K562 (cell line): ENCODE data around the gene SEC16A. TPM values are rescaled to one million over a fixed set of nuclear protein-coding genes. Genes with fewer than 3 reads are reported as not detected.
A peak's percentile ranks its signal among the peaks of the same experiment; 100 is the strongest.

Experiments
- ATAC-seq: fragments of 200-7000 bp; cut with Tn5 transposase; 3 replicates; pipeline ENCODE4 v1.9.1; 2020; ENCODE audit warnings: moderate library complexity
- BruUV-seq: library from RNA; stranded (reverse); fragments of 400-500 nt; replicated peaks from 2 replicates; lab custom pipeline; 2021; lab: Mats Ljungman, UMichigan
- CTCF ChIA-PET: fragments of 300-600 bp; formaldehyde crosslinking; extraction: SDS; loops from one replicate; lab custom pipeline; 2021; ENCODE audit warnings: low intra/inter-chr PET ratio; lab: Yijun Ruan, JAX
- POLR2A ChIA-PET: fragments of 300-600, 350-650 bp; sonication (Branson Sonifier 250); formaldehyde crosslinking; extraction: SDS; loops from one replicate; lab custom pipeline; 2021; ENCODE audit warnings: antibody characterized with exemption, inconsistent platforms; lab: Yijun Ruan, JAX
- DNase-seq, 4 experiments: peaks; one replicate each; pipeline versions ENCODE4 v3.0.0 to v3.0.0-alpha.2; 2011 to 2018; ENCODE audit warnings: low spot score in 3 of 4, mixed read lengths in 3 of 4; ENCODE audit errors: extremely low read depth in 1 of 4
- FAIRE-seq: peaks from 2 replicates; lab custom pipeline; 2011; peaks lifted over from hg19 to GRCh38; lab: Jason Lieb, UNC
- H2AFZ ChIP-seq: 2 replicates; pipeline ENCODE4 v1.6.0; 2011; ENCODE audit warnings: low read depth, low read length, control low read depth, inconsistent platforms
- H3K27ac ChIP-seq: fragments of 200-600 bp; 3 replicates; pipeline ENCODE4 v1.8.0; 2011; ENCODE audit warnings: low read depth, mild to moderate bottlenecking, control low read depth, inconsistent platforms, low read length, moderate library complexity, mixed read lengths; ENCODE audit errors: extremely low read depth
- H3K27me3 ChIP-seq, 2 experiments: fragments of 300-600 bp in 1 of 2; 2 replicates in 1 of 2; 3 replicates in 1 of 2; pipeline versions ENCODE4 v1.6.0 to v1.8.0; 2011; ENCODE audit warnings: inconsistent platforms in 2 of 2, low read length in 2 of 2, mild to moderate bottlenecking in 1 of 2, mixed read lengths in 1 of 2, moderate library complexity in 1 of 2; ENCODE audit not compliant: control insufficient read depth in 2 of 2, insufficient read depth in 2 of 2
- H3K36me3 ChIP-seq: fragments of 300-600 bp; 3 replicates; pipeline ENCODE4 v1.8.0; 2011; ENCODE audit warnings: mild to moderate bottlenecking, low read length, inconsistent platforms; ENCODE audit not compliant: control insufficient read depth, insufficient read depth
- H3K4me1 ChIP-seq, 2 experiments: fragments of 200-600 bp in 1 of 2; replicated peaks in 1 of 2; 2 replicates in 1 of 2; 3 replicates in 1 of 2; pipeline versions ENCODE4 v1.5.1 to v1.8.0; 2011; ENCODE audit warnings: inconsistent platforms in 2 of 2, low read length in 2 of 2, mild to moderate bottlenecking in 1 of 2, mixed read lengths in 1 of 2, moderate library complexity in 1 of 2; ENCODE audit not compliant: control insufficient read depth in 2 of 2, insufficient read depth in 2 of 2
- H3K4me2 ChIP-seq: 2 replicates; pipeline ENCODE4 v1.6.1; 2011; ENCODE audit warnings: low read length, control low read depth, inconsistent platforms, mixed read lengths; ENCODE audit not compliant: insufficient read depth
- H3K4me3 ChIP-seq: fragments of 200-600 bp; sonication (generic), shearing (Covaris generic); 2 replicates; pipeline ENCODE4 v1.5.1; 2016; ENCODE audit warnings: control low read depth, inconsistent platforms
- H3K79me2 ChIP-seq: fragments of 200-600 bp; 3 replicates; pipeline ENCODE4 v1.8.0; 2011; ENCODE audit warnings: low read length, inconsistent platforms; ENCODE audit not compliant: control insufficient read depth, insufficient read depth
- H3K9ac ChIP-seq, 2 experiments: 2 replicates each; pipeline versions ENCODE4 v1.6.0 to v1.6.1; 2011; ENCODE audit warnings: low read depth in 2 of 2, low read length in 2 of 2, control low read depth in 1 of 2, inconsistent platforms in 1 of 2, mild to moderate bottlenecking in 1 of 2, mixed read lengths in 1 of 2; ENCODE audit not compliant: insufficient read depth in 1 of 2
- H3K9me1 ChIP-seq: one replicate; pipeline ENCODE4 v1.6.0; 2011; ENCODE audit warnings: inconsistent platforms, mild to moderate bottlenecking, low read length, moderate library complexity; ENCODE audit not compliant: control insufficient read depth, insufficient read depth
- H3K9me3 ChIP-seq: replicated peaks from 2 replicates; pipeline ENCODE4 v1.5.1; 2011; ENCODE audit warnings: low read depth, low read length, inconsistent platforms; ENCODE audit not compliant: control insufficient read depth, insufficient read depth
- H4K20me1 ChIP-seq: replicated peaks from 2 replicates; pipeline ENCODE4 v1.6.1; 2011; ENCODE audit warnings: low read length, inconsistent platforms, mixed read lengths; ENCODE audit not compliant: control insufficient read depth, insufficient read depth
- CLOCK ChIP-seq: fragments of 250-450 bp; sonication (Bioruptor Pico); IDR thresholded peaks from 2 replicates; pipeline ENCODE4 v1.4.0; 2020; ENCODE audit warnings: mild to moderate bottlenecking, moderate library complexity, borderline replicate concordance
- POLR2G ChIP-seq: fragments of 200-400 bp; formaldehyde crosslinking; IDR thresholded peaks from 2 replicates; pipeline ENCODE4 v1.6.1; 2017; ENCODE audit warnings: low read depth, mild to moderate bottlenecking, antibody characterized with exemption, low read length, moderate library complexity
- WGBS: fragments of 100-300 bp; shearing (Covaris generic); methylation state at CpG from one replicate; pipeline ENCODE4 v1.1.6; 2016; ENCODE audit warnings: low coverage, mixed read lengths; ENCODE audit not compliant: insufficient coverage; ENCODE audit errors: missing lambda C conversion rate; 5-methylcytosine and 5-hydroxymethylcytosine counted together
- in situ Hi-C: fragments of 300-500 bp; cut with MboI; formaldehyde crosslinking; loops from 4 replicates; pipeline ENCODE4 v1.15.0; 2018; ENCODE audit warnings: inconsistent platforms, mixed read lengths
- intact Hi-C: fragments of 100-400 bp; cut with micrococcal nuclease; formaldehyde crosslinking; loops from 2 replicates; pipeline ENCODE4 v1.14.2; 2022
- polyA plus RNA-seq, 8 experiments: library from polyadenylated mRNA; depleted of rRNA in 4 of 8; stranded (reverse) in 5 of 8; unstranded in 3 of 8; fragments of >200 nt; fragmentation: Nextera tagmentation in 2 of 8; fragmentation: Illumina TruSeq in 1 of 8; extraction: Ambion mirVana in 2 of 8; extraction: Trizol in 1 of 8; gene quantifications; 2 replicates each; pipeline versions ENCODE4 v1.2.1 to v1.2.3, GENCODE V29; 2011 to 2014; ENCODE audit warnings: inconsistent platforms in 1 of 8, missing spikeins in 1 of 8
- total RNA-seq, 7 experiments: library from RNA; depleted of rRNA in 6 of 7; stranded (reverse); fragments of >200 nt in 6 of 7; fragmentation: Illumina TruSeq in 2 of 7; extraction: Trizol in 2 of 7; gene quantifications; 2 replicates each; pipeline versions ENCODE4 v1.2.1 to v1.2.3, GENCODE V29; 2011 to 2021; ENCODE audit warnings: low replicate concordance in 1 of 7

Gene SEC16A
- total and polyA plus RNA-seq, 9 of the 15 experiments (the other 6 are each of a cell fraction or from before 2014, with no cell fraction given) = 8.3 to 62.8 (median 14.0) TPM

- peaks cover 28% of the 10 kb centered on the region for H3K79me2 ChIP-seq
- no peaks in the 10 kb centered on the region for H3K27me3 ChIP-seq
- CTCF ChIA-PET = no interaction called here
- H3K4me2 ChIP-seq = no peak overlapping the region
- TF ChIP-seq CLOCK (CRISPR knock-in tag) (no peak), POLR2G (peak; percentile 41)
- H3K9ac ChIP-seq = no peak overlapping the region; a peak in 2 of 4 replicates
- H3K36me3 ChIP-seq = peaks cover 73% of the 10 kb centered on the region
- no peak overlapping the region for H3K27ac ChIP-seq
- FAIRE-seq (no peak), DNase-seq (no peak), ATAC-seq (no peak)
- no peaks in the 10 kb centered on the region for H3K9me3 ChIP-seq
- H4K20me1 ChIP-seq = peaks cover 31% of the 10 kb centered on the region
- intact Hi-C loops = no loop called here
- WGBS = 85% methylated on average over 10 of the region's 17 CpGs
- POLR2A ChIA-PET = interaction anchor here (0.5 to 1.9 kb wide), 6 partner anchors 9 to 34 kb away, joined by 3 to 8 read pairs (median 4); no protein-coding TSS in a partner anchor
- H3K4me3 ChIP-seq = no peak overlapping the region
- no peak overlapping the region for H2AFZ ChIP-seq
- in situ Hi-C loops = no loop called here
- BruUV-seq = no TSS peak
- H3K9me1 ChIP-seq = peaks cover 14% of the 10 kb centered on the region
- H3K4me1 ChIP-seq = peaks cover 20 to 42% of the 10 kb centered on the region in 2 experiments
These were observed 41.1 kb downstream of the SEC16A start for GRCh38 chr9:136441681-136442245.
